Peyer's patch (tissue), 4 donors: ENCODE data around the gene AKT3. TPM values are rescaled to one million over a fixed set of nuclear protein-coding genes. Genes with fewer than 3 reads are reported as not detected.

Experiments used
- DNase-seq, 3 donors: peaks; one replicate each; pipeline ENCODE4 v3.0.0-alpha.2; 2017 to 2019
- H3K27ac ChIP-seq, 4 donors: fragments of 200-600 bp; sonication (generic); one replicate each; pipeline ENCODE4 v1.5.1; 2016 to 2019
- H3K27me3 ChIP-seq, 2 donors: fragments of 200-600 bp; sonication (generic); one replicate each; pipeline ENCODE4 v1.5.1; 2019
- H3K36me3 ChIP-seq, 3 donors: fragments of 200-600 bp; sonication (generic); one replicate each; pipeline ENCODE4 v1.5.1; 2016 to 2019
- H3K4me1 ChIP-seq, 4 donors: fragments of 200-600 bp; sonication (generic); one replicate each; pipeline ENCODE4 v1.5.1; 2016 to 2019
- H3K4me3 ChIP-seq, 4 donors: fragments of 200-600 bp; sonication (generic); 1 replicate in 3 of 4; 2 replicates in 1 of 4; pipeline ENCODE4 v1.5.1; 2016 to 2019; ENCODE audit warnings: mild to moderate bottlenecking in 1 of 4
- H3K9me3 ChIP-seq, 4 donors: fragments of 200-600 bp; sonication (generic); one replicate each; pipeline ENCODE4 v1.5.1; 2016 to 2019; ENCODE audit warnings: mild to moderate bottlenecking in 1 of 4
- POLR2A ChIP-seq, 2 donors: fragments of 450-650 bp; IDR thresholded peaks; one replicate each; pipeline ENCODE4 v1.5.1; 2017; ENCODE audit warnings: antibody characterized with exemption in 2 of 2, mild to moderate bottlenecking in 2 of 2, moderate library complexity in 2 of 2
- total RNA-seq, 4 donors: library from RNA; depleted of rRNA; stranded (reverse); fragments of >200 nt; gene quantifications; one replicate each; pipeline ENCODE4 v1.1.0, GENCODE V29; 2016
- TF ChIP-seq, protein P1 (sequence below), 6 experiments: fragments of 450-650 bp in 4 of 6; fragments of 200-600 bp in 2 of 6; sonication (generic) in 1 of 6; IDR thresholded peaks; one replicate each; pipeline ENCODE4 v1.5.1; 2017 to 2019; ENCODE audit warnings: antibody characterized with exemption in 6 of 6, mild to moderate bottlenecking in 3 of 6, moderate library complexity in 1 of 6

The AKT3 gene
- total RNA-seq, 4 donors from 2014 or later, result 4.4 to 71.8 (median 15.2) TPM

DNA sequence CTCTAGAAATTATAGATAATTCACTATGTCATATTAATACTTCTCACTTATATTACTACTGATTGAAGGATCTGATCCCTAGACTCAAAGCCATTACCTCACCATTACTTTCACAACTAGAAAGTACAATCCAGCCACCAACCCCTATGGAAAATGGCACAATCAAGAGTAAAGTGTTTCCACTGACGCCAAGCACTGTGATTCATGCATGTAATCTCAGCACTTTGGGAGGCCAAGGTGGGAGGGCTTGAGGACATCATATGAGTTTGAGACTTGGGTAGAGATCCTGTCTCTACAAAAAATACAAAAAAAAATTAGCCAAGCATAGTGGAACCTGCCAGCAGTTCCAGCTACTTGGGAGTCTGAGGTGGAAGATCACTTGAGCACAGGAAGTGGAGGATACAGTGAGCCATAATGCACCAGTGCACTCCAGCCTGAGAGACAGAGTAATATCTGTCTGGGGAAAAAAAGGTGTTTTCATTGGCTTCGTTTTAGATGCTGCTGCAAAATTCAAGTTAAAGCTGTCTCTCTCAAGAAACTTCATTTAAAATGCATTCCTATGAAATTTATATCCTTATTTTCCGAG, 126.5 kb downstream of the AKT3 start:
- Histone ChIP-seq H3K4me3 (no peak overlapping the region), H3K4me1 (no peaks in the 10 kb centered on the region), H3K9me3 (no peaks in the 10 kb centered on the region), H3K27me3 (no peaks in the 10 kb centered on the region), H3K36me3 (no peaks in the 10 kb centered on the region), H3K27ac (no peak overlapping the region)
- no peak for TF ChIP-seq POLR2A (IDR thresholded peaks at IDR 0.05)
- TF ChIP-seq, protein P1, sequence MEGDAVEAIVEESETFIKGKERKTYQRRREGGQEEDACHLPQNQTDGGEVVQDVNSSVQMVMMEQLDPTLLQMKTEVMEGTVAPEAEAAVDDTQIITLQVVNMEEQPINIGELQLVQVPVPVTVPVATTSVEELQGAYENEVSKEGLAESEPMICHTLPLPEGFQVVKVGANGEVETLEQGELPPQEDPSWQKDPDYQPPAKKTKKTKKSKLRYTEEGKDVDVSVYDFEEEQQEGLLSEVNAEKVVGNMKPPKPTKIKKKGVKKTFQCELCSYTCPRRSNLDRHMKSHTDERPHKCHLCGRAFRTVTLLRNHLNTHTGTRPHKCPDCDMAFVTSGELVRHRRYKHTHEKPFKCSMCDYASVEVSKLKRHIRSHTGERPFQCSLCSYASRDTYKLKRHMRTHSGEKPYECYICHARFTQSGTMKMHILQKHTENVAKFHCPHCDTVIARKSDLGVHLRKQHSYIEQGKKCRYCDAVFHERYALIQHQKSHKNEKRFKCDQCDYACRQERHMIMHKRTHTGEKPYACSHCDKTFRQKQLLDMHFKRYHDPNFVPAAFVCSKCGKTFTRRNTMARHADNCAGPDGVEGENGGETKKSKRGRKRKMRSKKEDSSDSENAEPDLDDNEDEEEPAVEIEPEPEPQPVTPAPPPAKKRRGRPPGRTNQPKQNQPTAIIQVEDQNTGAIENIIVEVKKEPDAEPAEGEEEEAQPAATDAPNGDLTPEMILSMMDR (IDR thresholded peaks at IDR 0.05), result no peak
- no peak for DNase-seq

DNA sequence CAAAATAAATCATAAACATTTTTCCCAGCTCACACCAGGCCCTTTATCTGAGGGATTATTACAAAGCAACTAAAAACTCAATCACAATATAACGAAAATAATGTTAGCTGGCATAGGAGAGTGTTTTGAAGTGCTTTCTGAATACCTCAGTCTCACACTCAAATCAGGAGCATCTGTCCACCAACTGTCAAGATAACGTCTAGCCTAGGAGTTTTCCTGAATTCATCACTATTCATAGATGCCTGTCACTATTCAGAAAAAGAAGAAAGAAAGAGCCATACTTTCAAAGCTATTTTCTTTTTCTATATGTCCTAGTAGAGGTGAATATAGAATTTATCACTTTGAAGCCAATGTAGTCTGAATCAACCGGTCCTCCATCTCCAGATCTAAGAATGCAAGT, 127.0 kb downstream of the AKT3 start:
- no peaks in the 10 kb centered on the region for H3K9me3 ChIP-seq
- no peaks in the 10 kb centered on the region for H3K36me3 ChIP-seq
- H3K4me1 ChIP-seq, result no peaks in the 10 kb centered on the region
- no peak for DNase-seq
- H3K4me3 ChIP-seq, result no peak overlapping the region
- TF ChIP-seq, protein P1 (IDR thresholded peaks at IDR 0.05), result no peak
- no peak for TF ChIP-seq POLR2A (IDR thresholded peaks at IDR 0.05)
- H3K27ac ChIP-seq, result no peak overlapping the region
- H3K27me3 ChIP-seq, result no peaks in the 10 kb centered on the region

DNA sequence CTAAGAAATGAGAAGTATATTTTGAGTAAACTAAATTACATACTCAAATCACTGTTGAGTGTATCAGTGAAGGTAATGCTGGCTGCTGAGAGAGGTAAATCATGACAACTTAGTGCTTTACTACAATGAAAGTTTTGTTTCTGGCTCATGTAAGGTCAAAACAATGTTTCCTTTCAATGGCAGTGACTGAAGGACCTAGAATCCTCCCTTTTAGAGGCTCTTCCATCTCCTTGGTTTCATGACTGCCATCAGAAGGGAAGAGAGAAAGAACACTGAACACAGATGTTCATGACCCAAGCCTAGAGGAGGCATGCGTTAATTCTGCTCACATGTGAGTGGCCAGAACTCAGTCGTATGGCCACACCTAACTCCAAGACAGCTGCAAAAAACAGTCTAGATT, 130.6 kb downstream of the AKT3 start:
- no peaks in the 10 kb centered on the region for H3K4me1 ChIP-seq
- H3K27ac ChIP-seq, result no peak overlapping the region
- no peaks in the 10 kb centered on the region for H3K36me3 ChIP-seq
- no peaks in the 10 kb centered on the region for H3K27me3 ChIP-seq
- DNase-seq, result no peak
- TF ChIP-seq POLR2A (IDR thresholded peaks at IDR 0.05), result no peak
- H3K9me3 ChIP-seq, result no peaks in the 10 kb centered on the region
- no peak overlapping the region for H3K4me3 ChIP-seq

DNA sequence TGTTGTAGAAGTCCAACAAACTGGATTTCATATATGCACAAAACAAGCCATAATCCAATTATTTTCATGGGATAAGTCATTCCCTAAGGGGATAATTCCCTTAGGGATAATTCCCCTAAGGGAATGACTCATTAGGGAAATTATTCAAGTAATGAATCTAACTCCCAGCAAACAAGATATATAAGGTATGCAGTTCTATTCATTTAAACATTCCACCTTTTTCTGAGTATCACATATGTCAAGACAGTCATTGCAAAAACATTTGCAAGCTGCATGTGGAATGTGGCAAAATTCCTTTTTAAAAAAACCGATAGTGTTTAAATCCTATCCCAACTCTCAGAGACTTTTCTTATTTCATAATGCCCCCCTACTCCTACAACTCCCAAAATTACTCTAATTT, 131.2 kb downstream of the AKT3 start:
- H3K27ac ChIP-seq, result no peak overlapping the region
- H3K27me3 ChIP-seq, result no peaks in the 10 kb centered on the region
- no peak for DNase-seq
- H3K4me1 ChIP-seq, result no peaks in the 10 kb centered on the region
- H3K9me3 ChIP-seq, result no peaks in the 10 kb centered on the region
- no peaks in the 10 kb centered on the region for H3K36me3 ChIP-seq
- H3K4me3 ChIP-seq, result no peak overlapping the region
- no peak for TF ChIP-seq POLR2A (IDR thresholded peaks at IDR 0.05)
- TF ChIP-seq, protein P1 (IDR thresholded peaks at IDR 0.05), result no peak

DNA sequence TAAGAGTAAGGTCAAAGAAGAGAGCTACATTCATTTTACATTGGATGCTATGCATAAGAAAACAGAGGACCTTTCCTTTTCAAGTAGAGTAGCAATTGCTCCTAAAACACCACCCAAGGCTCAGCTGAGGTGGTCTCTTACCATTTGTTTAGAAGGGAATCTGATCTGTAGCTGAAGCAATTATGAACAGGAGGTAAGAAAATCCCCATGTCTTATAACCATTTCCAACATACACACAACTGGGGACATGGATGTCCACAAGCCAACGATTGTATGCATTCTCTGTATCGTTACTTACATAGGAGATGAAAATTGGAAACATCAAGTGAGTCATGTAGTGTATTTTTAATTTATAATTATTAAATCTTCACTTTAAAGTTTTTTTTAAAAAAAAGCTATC, 132.0 kb downstream of the AKT3 start:
- no peaks in the 10 kb centered on the region for H3K9me3 ChIP-seq
- H3K27me3 ChIP-seq, result no peaks in the 10 kb centered on the region
- no peak overlapping the region for H3K27ac ChIP-seq
- DNase-seq, result no peak
- no peaks in the 10 kb centered on the region for H3K36me3 ChIP-seq
- H3K4me3 ChIP-seq, result no peak overlapping the region
- TF ChIP-seq, protein P1 (IDR thresholded peaks at IDR 0.05), result no peak
- no peak for TF ChIP-seq POLR2A (IDR thresholded peaks at IDR 0.05)
- no peaks in the 10 kb centered on the region for H3K4me1 ChIP-seq

DNA sequence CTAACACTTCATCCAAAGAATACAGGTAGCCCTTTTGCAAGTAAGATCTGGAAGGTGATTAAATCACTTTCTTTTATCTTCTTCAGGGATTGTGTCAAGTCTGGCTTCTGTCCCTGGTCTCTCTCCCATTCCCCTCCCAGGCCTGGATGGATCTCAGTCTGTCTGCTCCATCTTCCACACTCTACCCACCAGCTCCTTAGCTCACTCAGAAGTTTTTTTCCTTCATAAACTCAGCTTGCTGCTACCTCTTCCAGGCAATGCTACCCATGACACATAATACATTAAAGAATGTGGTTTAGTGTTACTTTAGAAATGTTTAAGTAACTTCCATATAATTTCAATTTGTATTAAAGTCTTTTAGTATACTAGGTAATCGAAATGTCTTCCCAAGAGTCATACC, 133.1 kb downstream of the AKT3 start:
- TF ChIP-seq POLR2A (IDR thresholded peaks at IDR 0.05), result no peak
- TF ChIP-seq, protein P1 (IDR thresholded peaks at IDR 0.05), result no peak
- no peak for DNase-seq
- Histone ChIP-seq H3K27me3 (no peaks in the 10 kb centered on the region), H3K4me3 (no peak overlapping the region), H3K36me3 (no peaks in the 10 kb centered on the region), H3K27ac (no peak overlapping the region), H3K9me3 (no peaks in the 10 kb centered on the region), H3K4me1 (no peaks in the 10 kb centered on the region)
